Stimulated activated naive CD8-positive, alpha-beta T cell treated with anti-CD3 and anti-CD28 coated beads, Interleukin-15, Interleukin-2, amounts not matched to agents 100 U/mL and 50 U/mL, for 24 hours (primary cell): ENCODE data around the gene MBP.

Experiments
- ATAC-seq: fragments of 150-1000 bp; cut with Tn5 transposase; one replicate; pipeline ENCODE4 v1.10.0; 2021
- DNase-seq: peaks from one replicate; pipeline ENCODE4 v3.0.0; 2021

Gene MBP

DNA sequence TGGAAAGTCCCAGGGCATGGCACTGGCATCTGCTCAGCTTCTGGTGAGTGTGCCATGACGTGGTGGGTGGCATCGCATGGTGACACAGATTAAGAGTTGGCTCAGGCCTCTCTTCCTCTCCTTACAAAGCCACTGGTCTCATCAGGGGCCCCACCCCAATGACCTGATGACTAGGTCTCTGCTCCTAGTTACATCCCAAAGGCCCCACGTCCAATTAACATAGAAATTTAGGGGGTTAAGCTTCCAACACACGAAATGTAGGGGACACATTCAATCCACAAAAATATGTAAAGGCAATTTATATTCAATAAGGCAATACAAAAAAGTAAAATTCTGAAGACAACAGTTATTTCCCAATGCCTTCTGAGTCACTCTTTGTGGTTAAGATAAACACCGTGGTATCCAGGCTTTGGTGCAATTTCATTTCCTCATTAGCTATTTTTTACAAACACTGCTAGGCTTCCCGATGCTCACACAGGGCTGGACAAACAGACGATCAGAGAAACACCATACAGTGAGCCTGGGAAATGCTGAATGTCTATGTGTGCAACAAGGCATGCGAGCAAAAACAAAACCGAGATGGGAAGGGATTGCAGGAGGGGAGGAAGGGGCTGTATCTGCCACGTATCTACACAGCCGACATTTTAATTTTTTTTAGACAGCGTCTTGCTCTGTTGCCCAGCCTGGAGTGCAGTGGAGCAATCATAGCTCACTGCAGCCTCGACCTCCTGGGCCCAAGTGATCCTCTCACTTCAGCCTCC is 67.2 kb downstream of the MBP start:
- peak; percentile 21 for ATAC-seq

GRCh38 chr18:77063260-77063659 is 69.3 kb downstream of the MBP start:
- DNase-seq, result peak; percentile 83

More for the DNA sequence above, 67.2 kb downstream of the MBP start:
- peak; percentile 67 for DNase-seq

DNA sequence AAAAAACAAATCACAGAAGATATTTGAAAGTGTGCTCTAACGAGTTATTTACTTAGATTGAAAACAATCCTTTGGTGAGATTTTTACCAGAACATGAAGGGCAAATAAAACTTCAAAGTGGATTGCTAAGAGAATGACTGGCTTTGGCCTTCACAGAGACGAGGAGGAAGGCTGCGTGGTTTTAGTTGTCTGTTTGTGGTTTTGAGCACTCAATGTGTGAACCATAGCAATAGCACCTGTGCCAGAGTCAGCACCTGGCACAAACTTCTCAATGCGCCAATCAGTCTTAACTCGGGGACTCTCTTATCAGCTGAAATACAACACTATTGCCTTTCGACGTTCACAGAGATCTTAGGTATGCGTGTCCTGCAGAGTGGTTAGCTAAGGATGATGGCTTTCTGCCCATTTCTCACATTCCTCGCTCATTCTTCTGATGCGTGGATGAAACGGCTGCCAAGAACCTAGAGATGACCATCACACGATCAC is 70.0 kb downstream of the MBP start:
- DNase-seq (peak; percentile 46), ATAC-seq (peak; percentile 53)

More at GRCh38 chr18:77063260-77063659, 69.3 kb downstream of the MBP start:
- ATAC-seq, result peak; percentile 56

DNA sequence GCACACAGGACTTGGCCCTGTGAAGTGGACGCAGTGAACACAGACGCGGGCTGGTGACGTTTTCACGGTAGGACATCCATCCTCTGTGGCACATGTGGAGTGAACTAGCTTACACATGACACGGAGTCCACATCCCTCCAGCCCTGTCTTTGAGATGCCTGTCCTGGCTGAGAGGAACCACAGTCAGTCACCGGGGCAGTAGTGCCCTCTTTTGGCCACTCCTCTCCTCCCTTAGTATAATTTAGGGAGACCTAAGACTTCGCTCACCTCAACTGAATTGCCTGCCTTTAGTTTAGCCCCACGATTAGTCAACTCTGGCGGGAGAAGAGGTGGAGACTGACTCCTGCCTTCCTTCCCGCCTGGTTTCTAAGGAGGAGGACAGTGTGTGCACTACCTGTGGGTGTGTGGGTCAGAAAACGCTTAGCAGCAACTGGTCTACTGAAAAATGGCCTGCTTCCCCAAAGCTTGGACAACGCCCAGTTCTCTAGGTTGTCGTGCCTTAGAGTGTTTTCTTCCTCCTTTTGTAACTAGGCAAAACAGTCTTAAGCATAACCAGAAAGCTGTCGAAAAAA is 70.6 kb downstream of the MBP start:
- DNase-seq (peak; percentile 27), ATAC-seq (peak; percentile 3)

DNA sequence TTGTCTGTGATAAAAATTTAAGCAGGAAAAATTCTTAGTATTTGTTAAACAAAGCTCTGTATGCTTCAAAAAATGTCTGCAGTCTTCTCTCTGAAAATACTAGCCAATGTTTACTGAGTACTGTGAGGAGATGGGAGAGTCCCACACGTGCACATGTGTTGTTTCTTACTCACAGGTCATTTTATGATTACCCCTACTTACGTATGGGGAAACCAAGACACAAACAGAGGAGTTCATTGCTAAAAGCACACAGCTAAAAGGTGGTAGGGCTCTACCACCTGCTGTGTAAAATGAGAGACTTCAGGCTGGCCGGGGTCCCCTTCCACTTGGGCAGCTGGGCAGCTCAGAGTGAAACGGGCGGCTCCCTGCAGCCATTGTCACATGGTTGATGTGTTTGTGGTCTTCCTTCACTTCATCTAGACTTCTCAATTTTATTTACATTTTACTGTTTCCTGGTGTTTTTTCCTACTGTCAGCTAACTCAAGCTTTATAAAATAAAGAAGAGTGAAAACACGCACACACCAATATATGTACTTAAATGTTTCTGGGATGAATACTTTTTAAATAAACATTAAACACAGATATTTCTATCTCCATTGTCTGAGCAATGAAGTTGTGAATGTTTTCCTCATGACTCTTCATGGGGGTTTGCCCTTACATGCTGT is 71.2 kb downstream of the MBP start:
- DNase-seq, result no peak
- no peak for ATAC-seq

GRCh38 chr18:77060151-77060550 is 72.4 kb downstream of the MBP start:
- ATAC-seq (no peak), DNase-seq (no peak)

DNA sequence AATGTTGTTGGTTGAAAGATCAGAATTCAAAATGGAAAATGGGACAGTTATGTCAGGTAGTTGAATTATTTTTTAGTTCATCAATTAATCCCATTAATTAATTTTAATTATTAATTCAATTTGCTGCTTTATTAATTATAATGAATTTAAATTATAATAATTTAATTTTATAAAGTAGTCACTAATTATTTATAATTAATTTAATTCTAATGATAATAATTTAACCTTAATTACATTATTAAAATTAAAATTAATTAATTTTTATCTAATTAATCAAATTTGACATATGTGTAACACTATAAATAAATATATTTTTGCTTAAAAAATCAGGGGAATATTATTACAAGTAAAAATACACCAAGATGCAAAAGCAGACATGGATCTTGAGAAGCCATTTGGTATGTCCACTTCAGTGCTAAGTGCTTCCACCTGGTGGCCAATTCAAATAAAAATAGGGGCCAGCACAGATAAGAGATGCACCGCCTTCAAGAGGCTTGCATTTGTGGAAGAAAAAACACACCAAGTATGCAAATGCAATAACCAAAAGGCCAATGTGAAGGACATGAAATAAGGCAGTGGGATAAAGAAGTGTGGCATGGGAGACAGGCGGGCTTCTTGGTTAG is 73.2 kb downstream of the MBP start:
- peak; percentile 52 for DNase-seq
- ATAC-seq, result no peak

DNA sequence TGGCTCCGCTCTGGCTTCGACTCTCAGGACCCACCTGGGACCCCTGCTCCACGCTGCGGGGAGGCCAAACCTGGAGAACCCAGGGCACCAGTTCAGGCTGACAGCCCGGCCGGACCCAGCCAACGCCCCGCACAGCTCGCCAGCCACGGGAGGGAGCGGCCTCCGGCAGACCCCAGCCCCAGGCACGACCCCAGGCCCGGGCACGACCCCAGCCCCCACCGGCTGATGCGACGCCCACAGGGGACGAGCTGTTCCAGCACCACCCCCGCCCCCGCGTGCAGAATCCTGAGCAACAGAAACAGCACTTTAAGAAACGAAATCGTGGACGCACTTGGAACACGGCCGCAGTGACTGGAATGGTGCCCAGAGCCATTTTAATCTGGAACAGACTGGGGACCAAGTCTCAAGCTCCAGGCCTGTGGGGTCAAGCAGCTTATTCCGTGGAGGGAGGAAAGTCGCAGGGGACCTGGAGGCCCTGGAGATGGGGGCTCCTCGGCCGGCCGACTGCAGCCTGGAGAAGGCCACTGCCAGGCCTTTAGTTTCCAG is 74.2 kb downstream of the MBP start:
- DNase-seq (no peak), ATAC-seq (no peak)

DNA sequence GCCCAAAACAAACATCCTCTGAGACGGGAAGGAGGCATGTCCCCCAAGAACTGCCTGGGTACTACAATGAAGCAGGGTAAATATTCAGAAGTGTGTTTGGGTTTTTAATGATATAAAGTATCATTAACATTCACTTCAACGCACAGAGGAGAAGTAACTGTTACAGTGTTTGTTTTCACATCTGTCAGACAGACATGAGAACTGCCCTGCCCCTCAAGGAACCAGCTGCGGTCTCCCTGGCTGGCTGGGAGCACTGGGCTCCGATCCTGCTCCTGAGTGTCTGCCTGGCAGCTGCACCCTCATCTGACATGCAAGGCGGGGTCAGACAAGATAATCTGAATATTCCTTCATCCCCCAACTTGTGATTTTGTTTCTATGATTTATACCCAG is 75.6 kb downstream of the MBP start:
- DNase-seq (no peak), ATAC-seq (no peak)

GRCh38 chr18:77056344-77057005 is 76.1 kb downstream of the MBP start:
- DNase-seq (peak; percentile 14), ATAC-seq (no peak)

DNA sequence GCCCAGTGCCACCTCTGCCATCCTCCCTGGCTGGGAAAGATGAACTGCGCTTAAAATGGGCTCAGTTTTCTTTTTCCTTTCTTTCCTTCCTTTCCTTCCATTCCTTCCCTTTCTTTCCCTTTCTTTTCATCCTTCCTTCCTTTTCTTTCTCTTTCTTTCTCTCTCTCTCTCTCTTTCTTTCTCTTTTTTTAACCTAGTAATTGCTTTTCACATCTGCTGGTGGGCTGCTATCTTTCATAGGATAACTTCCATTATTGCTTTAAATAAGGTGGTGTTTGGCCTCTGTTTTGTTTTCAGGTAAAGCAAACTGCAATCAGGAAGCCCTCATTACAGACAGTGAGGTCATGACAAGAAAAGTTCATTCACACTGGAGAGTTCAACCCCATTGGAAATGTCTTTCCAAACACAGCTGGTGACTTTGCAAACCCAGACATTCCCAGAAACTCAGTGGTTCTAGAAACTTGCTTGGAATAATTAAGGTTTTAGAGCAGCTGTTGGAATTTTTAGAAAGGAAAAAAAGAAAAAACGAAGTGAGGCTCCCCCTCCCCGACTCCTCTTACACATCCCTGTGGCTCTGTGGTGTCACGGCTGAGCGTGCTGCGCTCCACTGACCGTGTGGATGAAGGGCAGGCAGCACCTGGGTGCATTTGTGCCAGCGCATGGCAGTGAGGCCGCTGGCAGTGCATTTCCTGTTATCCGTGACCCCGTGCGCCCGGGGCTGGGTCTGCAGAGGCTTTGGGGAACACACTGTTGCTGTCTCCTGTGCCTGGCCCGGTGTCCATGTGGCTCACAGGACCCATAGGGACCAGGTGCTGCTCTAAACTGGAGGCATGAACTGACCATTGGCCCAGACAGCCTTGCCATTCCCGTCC is 76.9 kb downstream of the MBP start:
- ATAC-seq, result no peak

GRCh38 chr18:77054606-77055428 is 77.8 kb downstream of the MBP start:
- peak; percentile 82 for DNase-seq
- ATAC-seq, result peak; percentile 88

More for the DNA sequence above, 76.9 kb downstream of the MBP start:
- DNase-seq, result peak; percentile 37

GRCh38 chr18:77054288-77054605 is 78.3 kb downstream of the MBP start:
- DNase-seq (peak; percentile 48), ATAC-seq (no peak)

GRCh38 chr18:77053616-77054287 is 78.8 kb downstream of the MBP start:
- ATAC-seq (no peak), DNase-seq (no peak)

DNA sequence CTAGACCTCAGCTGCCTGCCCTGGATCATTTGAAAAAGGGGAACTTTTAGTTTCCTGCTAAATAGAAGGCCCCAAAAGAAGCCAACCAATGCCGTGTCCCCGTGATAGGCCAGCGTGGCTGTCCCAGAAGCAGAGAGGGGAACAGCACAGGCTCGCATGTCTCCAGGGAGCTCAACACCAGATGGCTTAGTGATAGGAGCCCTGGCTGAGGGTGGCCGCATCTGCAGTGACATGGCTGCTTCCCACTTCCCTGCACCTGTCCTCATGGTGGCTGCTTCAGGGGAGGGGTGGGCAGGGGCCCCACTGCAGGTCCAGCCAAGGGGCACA is 79.6 kb downstream of the MBP start:
- ATAC-seq (no peak), DNase-seq (no peak)

- ATAC-seq (no peak), DNase-seq (no peak)
These were observed 80.1 kb downstream of the MBP start for GRCh38 chr18:77052297-77052982.

DNA sequence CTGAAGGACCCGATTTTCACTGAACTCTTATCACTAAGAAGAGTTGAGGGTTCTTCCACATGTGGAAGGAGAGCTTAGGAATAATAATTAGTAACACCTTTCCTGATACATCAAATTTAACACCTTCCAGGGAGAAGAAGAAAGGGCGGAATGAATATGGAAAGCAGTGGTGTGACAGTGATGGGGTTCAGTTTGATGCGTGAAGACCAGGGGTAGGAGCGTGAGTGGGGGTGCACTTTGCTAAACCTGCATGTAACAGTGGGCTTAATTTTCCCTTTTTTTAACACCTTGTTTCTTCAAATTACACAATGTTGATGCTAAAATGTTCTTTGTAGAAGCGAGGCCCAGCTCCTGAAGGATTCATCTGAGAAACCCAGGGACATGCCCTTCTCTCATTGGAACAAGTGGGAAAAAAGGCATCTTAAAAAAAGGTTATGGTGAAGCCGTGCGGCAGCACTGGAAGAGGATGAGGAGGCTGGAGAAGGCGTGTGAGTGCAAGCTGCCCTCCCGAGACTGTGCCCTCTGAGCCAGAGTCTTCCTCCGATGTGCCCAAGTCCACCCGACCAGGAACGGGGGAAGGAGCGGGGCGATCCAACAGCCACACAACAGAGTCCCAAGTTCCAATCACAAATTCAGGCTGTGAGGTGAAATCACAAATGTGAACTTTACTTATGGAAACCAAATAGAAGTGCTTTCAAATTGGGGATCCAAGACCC is 80.8 kb downstream of the MBP start:
- no peak for DNase-seq
- ATAC-seq, result no peak

- DNase-seq, result no peak
- no peak for ATAC-seq
These were observed 82.6 kb downstream of the MBP start for GRCh38 chr18:77049938-77050337.
